Measurements from ENCODE around the gene ZNF710. TPM values are rescaled to one million over a fixed set of nuclear protein-coding genes. Genes with fewer than 3 reads are reported as not detected.

The ZNF710 gene
- total and polyA plus RNA-seq, 2 of the 13 experiments (the other 11 are each of a cell fraction or from before 2014, with no cell fraction given) = 4.7 to 20.6 TPM

DNA sequence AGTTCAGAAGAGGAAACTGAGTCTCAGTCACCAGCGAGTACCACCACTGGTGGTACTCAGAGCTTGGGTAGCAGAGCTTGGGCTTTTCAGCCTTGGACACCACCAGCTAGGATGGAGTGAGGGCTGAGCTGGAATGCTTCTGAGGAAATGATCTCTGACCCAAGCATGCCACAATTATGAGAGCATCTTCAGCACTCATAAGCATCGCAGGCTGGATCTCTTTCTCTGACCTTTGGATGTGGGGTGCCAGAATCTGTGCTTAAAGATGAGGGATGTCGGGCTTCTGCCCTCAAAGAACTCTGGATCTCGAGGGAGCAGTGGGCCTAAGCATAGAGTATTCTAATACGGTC, 36.4 kb downstream of the ZNF710 start:
- TF ChIP-seq ZFX (CRISPR knock-in tag; IDR thresholded peaks at IDR 0.05; ENCODE audit: low read depth) = 0 out of 2 replicates have a peak, but pooled peaks have one; percentile 5
- no peak for TF ChIP-seq ZNF792 (CRISPR knock-in tag; IDR thresholded peaks at IDR 0.05)
- no peak for TF ChIP-seq ZNF101 (CRISPR knock-in tag; IDR thresholded peaks at IDR 0.05; ENCODE audit: borderline replicate concordance, low read depth)
- TF ChIP-seq REL (CRISPR knock-in tag; conservative IDR thresholded peaks at IDR 0.05) = no peak
- TF ChIP-seq ETV6 (CRISPR knock-in tag; conservative IDR thresholded peaks at IDR 0.05) = no peak
- no peak for TF ChIP-seq ZNF432 (CRISPR knock-in tag; IDR thresholded peaks at IDR 0.05; ENCODE audit: borderline replicate concordance)
- TF ChIP-seq, protein P1, sequence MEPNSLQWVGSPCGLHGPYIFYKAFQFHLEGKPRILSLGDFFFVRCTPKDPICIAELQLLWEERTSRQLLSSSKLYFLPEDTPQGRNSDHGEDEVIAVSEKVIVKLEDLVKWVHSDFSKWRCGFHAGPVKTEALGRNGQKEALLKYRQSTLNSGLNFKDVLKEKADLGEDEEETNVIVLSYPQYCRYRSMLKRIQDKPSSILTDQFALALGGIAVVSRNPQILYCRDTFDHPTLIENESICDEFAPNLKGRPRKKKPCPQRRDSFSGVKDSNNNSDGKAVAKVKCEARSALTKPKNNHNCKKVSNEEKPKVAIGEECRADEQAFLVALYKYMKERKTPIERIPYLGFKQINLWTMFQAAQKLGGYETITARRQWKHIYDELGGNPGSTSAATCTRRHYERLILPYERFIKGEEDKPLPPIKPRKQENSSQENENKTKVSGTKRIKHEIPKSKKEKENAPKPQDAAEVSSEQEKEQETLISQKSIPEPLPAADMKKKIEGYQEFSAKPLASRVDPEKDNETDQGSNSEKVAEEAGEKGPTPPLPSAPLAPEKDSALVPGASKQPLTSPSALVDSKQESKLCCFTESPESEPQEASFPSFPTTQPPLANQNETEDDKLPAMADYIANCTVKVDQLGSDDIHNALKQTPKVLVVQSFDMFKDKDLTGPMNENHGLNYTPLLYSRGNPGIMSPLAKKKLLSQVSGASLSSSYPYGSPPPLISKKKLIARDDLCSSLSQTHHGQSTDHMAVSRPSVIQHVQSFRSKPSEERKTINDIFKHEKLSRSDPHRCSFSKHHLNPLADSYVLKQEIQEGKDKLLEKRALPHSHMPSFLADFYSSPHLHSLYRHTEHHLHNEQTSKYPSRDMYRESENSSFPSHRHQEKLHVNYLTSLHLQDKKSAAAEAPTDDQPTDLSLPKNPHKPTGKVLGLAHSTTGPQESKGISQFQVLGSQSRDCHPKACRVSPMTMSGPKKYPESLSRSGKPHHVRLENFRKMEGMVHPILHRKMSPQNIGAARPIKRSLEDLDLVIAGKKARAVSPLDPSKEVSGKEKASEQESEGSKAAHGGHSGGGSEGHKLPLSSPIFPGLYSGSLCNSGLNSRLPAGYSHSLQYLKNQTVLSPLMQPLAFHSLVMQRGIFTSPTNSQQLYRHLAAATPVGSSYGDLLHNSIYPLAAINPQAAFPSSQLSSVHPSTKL (CRISPR knock-in tag; IDR thresholded peaks at IDR 0.05) = 0 out of 2 replicates have a peak, but pooled peaks have one; percentile 10
- TF ChIP-seq NR2F6 (IDR thresholded peaks at IDR 0.05) = no peak
- peak; percentile 48; the same call in 1 of the 2 replicates for TF ChIP-seq NR2F6 (CRISPR knock-in tag; IDR thresholded peaks at IDR 0.05)
- TF ChIP-seq CENPT (CRISPR knock-in tag; IDR thresholded peaks at IDR 0.05; ENCODE audit: low read depth) = no peak
- TF ChIP-seq TEAD3 (CRISPR knock-in tag; optimal IDR thresholded peaks at IDR 0.05; ENCODE audit: borderline replicate concordance) = peak; percentile 77
- peak in 1 of 2 experiments; percentile 30; a peak in 1 of 4 replicates for TF ChIP-seq NR2F1 (CRISPR knock-in tag; IDR thresholded peaks at IDR 0.05)
- H3K9me3 ChIP-seq (ENCODE audit: low read length) = no peaks in the 10 kb centered on the region
- no peak overlapping the region for H3K9ac ChIP-seq (ENCODE audit: insufficient read depth, low read depth, low read length)
- peaks cover 31% of the 10 kb centered on the region for H3K79me2 ChIP-seq (ENCODE audit: insufficient read depth, low read length)
- ChIA-PET CTCF (ENCODE audit: low intra/inter-chr PET ratio, low total read pairs) (no interaction called here), POLR2A (interaction anchor here (1.4 to 5.1 kb wide), 2 partner anchors 17 to 34 kb away, joined by 5 to 41 read pairs; partner anchors contain the start of gene ZNF710)
- FAIRE-seq (peak; percentile 39), ATAC-seq (peak; percentile 14; the same call in 2 of the 3 replicates), DNase-seq (ENCODE audit: low spot score) (peak; percentile 37)
- H3K4me1 ChIP-seq (ENCODE audit: insufficient read depth, low read length) = peaks cover 80% of the 10 kb centered on the region
- H4K20me1 ChIP-seq (ENCODE audit: insufficient read depth, low read length) = peaks cover 4% of the 10 kb centered on the region; the same call in 1 of the 2 replicates
- no peaks in the 10 kb centered on the region for H3K27me3 ChIP-seq (ENCODE audit: control insufficient read depth in 1 of 2, insufficient read depth in 2 of 2, low read length in 2 of 2)
- no peak overlapping the region for H3K4me2 ChIP-seq (ENCODE audit: low read depth, low read length)
- no peak overlapping the region for H3K4me3 ChIP-seq (replicated peaks in 1 of 3; ENCODE audit: insufficient read depth in 1 of 3, low read depth in 2 of 3, low read length in 3 of 3)
- 78% methylated on average over 4 of the region's 5 CpGs for WGBS (ENCODE audit: low lambda C conversion rate)
- in situ Hi-C loops (cut with HindIII; ENCODE audit: extremely low pct_ligation_motif_present, low pct_unique_long_range_greater_than_20kb) (no loop called here), intact Hi-C loops (cut with micrococcal nuclease; ENCODE audit: unreplicated experiment) (loop anchor here (5.0 kb wide), 1 partner anchor 35 kb away; the partner anchor contains the start of gene ZNF710)
- H2AFZ ChIP-seq (ENCODE audit: low read length) = no peak overlapping the region
- no peaks in the 10 kb centered on the region; a peak in 2 of 5 replicates for H3K36me3 ChIP-seq (replicated peaks in 1 of 2; ENCODE audit: control insufficient read depth in 1 of 2, insufficient read depth in 2 of 2, low read length in 2 of 2)
- BruUV-seq (replicated peaks) = no TSS peak
- H3K27ac ChIP-seq (ENCODE audit: extremely low read length, insufficient read depth, low read length) = peak overlapping the region; percentile 59

Data from HepG2 (cell line).